ENCODE results near the gene CCDC110.

DNA sequence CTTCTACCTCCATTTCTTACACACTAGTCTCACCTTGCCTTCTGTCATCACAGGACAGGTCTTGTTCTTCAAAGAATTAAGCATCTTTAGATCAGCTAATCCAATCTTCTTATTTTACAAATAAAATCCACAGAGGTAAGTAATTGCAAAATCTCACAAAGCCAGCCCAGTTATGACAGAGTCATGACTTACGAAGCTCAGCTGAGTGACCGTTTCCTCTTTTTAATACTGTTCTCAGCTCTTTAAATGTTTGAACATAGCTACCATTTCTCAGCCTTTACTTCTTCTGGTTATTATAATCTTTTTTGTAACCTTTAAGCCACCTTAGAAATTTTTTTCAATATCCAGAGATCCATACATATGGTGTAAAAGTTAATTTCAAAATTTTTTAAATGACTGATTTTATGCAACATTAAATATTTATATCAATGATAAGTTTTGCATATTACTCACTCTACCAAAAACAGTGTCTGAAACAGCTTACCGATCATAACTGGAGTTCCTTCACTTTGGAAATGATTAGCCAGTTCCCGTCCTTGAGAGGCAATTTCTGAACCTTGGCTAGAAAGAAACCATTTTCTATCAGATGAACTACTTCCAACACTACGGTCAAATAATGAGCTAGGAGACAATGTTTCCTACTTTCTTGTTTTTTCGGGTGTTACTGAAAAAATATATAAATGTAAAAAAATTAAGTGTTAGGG lies 66.1 kb downstream of the CCDC110 start:
- TF ChIP-seq, protein P1, sequence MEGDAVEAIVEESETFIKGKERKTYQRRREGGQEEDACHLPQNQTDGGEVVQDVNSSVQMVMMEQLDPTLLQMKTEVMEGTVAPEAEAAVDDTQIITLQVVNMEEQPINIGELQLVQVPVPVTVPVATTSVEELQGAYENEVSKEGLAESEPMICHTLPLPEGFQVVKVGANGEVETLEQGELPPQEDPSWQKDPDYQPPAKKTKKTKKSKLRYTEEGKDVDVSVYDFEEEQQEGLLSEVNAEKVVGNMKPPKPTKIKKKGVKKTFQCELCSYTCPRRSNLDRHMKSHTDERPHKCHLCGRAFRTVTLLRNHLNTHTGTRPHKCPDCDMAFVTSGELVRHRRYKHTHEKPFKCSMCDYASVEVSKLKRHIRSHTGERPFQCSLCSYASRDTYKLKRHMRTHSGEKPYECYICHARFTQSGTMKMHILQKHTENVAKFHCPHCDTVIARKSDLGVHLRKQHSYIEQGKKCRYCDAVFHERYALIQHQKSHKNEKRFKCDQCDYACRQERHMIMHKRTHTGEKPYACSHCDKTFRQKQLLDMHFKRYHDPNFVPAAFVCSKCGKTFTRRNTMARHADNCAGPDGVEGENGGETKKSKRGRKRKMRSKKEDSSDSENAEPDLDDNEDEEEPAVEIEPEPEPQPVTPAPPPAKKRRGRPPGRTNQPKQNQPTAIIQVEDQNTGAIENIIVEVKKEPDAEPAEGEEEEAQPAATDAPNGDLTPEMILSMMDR (IDR thresholded peaks at IDR 0.05): no peak
- TF ChIP-seq POLR2A (IDR thresholded peaks at IDR 0.05): no peak

Measured in adrenal gland (tissue), 5 donors.